Activated CD4-positive, alpha-beta T cell treated with anti-CD3 and anti-CD28 coated beads, Interleukin-2, amount 10 ng/mL, durations not matched to agents 7 days and 5 days (primary cell): ENCODE data around the gene GMPS. TPM values are rescaled to one million over a fixed set of nuclear protein-coding genes. Genes with fewer than 3 reads are reported as not detected.
"Not testable (repeated sequence)": the region's sequence is repeated elsewhere in the genome, so short reads cannot be mapped to it uniquely, and the experiment has no call there.

Experiments used
- CTCF ChIA-PET: fragments of 350-600 bp; sonication (Branson Sonifier 250); formaldehyde crosslinking; loops from one replicate; lab custom pipeline; 2021; ENCODE audit warnings: antibody characterized with exemption; lab: Charles Lee
- POLR2A ChIA-PET: fragments of 350-600 bp; sonication (Branson Sonifier 250); formaldehyde crosslinking; loops from one replicate; lab custom pipeline; 2021; ENCODE audit warnings: antibody characterized with exemption; lab: Charles Lee
- DNase-seq: peaks from one replicate; pipeline ENCODE4 v3.0.0-alpha.2; 2020
- H3K27ac Mint-ChIP-seq: one replicate; pipeline ENCODE4 v1.8.0; 2021; ENCODE audit warnings: mild to moderate bottlenecking, moderate library complexity, mixed read lengths
- H3K27me3 Mint-ChIP-seq: one replicate; pipeline ENCODE4 v1.8.0; 2021; ENCODE audit warnings: mixed read lengths
- H3K36me3 Mint-ChIP-seq: one replicate; pipeline ENCODE4 v1.8.0; 2021; ENCODE audit warnings: low read depth, mixed read lengths
- H3K4me1 Mint-ChIP-seq: one replicate; pipeline ENCODE4 v1.8.0; 2021; ENCODE audit warnings: mixed read lengths
- H3K4me3 Mint-ChIP-seq: one replicate; pipeline ENCODE4 v1.8.0; 2021; ENCODE audit warnings: mild to moderate bottlenecking, moderate library complexity, mixed read lengths
- H3K9me3 Mint-ChIP-seq: one replicate; pipeline ENCODE4 v1.8.0; 2021; ENCODE audit warnings: mixed read lengths
- total RNA-seq, 2 experiments: library from RNA; stranded (reverse); gene quantifications; one replicate each; pipeline ENCODE4 v1.2.3, GENCODE V29; 2021

Gene GMPS
- total RNA-seq, 2 experiments from 2014 or later: 92.1 to 99.2 TPM

DNA sequence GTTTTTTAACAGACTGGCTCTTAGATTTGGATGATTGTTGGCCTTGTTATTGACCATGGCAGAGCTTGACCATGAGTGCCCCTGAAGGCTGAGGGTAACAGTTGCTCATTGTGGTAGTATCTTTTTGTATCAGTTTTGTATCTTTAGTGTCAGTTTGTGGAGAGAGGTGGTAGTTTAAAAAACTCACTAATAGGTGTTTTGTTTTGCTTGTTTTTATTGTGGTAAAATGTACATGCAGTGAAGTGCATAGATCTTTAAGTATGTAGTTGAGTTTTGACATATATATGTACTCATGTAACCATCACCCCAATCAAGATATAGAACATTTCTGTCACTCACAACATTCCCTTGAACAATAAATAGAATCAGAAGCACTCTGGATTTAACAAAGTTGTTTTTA lies 9.8 kb downstream of the GMPS start:
- ChIA-PET CTCF (no interaction called here), POLR2A (no interaction called here)
- Mint-ChIP-seq H3K27me3 (no peaks in the 10 kb centered on the region), H3K27ac (no peak overlapping the region), H3K4me3 (no peak overlapping the region), H3K36me3 (no peaks in the 10 kb centered on the region), H3K9me3 (no peaks in the 10 kb centered on the region), H3K4me1 (peaks cover 27% of the 10 kb centered on the region)
- no peak for DNase-seq

DNA sequence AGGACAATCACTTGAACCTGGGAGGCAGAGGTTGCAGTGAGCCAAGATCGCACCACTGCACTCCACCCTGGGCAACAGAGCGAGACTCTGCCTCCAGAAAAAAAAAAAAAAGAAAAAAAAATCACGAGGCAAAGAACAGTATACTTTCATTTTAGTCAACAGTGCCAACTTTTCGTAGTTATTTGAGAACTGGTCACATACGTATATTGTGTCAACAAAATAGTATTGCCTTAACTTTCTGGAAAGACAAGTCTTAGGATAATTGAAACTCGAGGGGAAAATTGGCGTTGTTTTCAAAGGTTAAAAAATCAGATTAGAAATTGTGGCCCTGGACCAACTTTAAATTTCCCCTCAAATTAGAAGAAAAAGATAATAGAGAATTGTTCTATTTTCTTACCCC lies 13.8 kb downstream of the GMPS start:
- ChIA-PET POLR2A (no interaction called here), CTCF (interaction anchor here (1.0 to 2.3 kb wide), 3 partner anchors 11 to 79 kb away, joined by 3 to 9 read pairs (median 4); partner anchors contain the start of gene C3orf33)
- Mint-ChIP-seq H3K27ac (no peak overlapping the region), H3K27me3 (no peaks in the 10 kb centered on the region), H3K4me3 (no peak overlapping the region), H3K9me3 (no peaks in the 10 kb centered on the region), H3K36me3 (peaks cover 3% of the 10 kb centered on the region), H3K4me1 (peaks cover 29% of the 10 kb centered on the region)
- DNase-seq: no peak

DNA sequence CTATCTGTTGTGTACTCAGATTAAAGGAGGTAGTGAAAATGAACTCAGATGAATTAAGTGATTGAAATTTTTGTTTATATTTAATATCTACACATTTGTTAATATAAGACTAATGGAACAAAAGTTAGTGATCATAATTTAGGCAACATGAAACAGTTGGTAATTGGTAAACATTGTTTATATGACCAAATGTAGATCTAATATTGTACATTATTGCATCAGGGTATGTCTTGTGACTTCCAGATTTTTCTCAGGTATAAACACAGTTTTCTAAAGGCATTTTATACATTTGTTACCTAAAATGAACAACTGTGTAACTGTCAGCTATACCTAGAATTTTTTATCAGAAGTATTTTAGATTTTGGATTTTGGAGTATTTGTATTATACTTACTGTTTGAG lies 14.8 kb downstream of the GMPS start:
- POLR2A ChIA-PET: no interaction called here
- no peak for DNase-seq
- peaks cover 29% of the 10 kb centered on the region for H3K4me1 Mint-ChIP-seq

GRCh38 chr3:155886348-155886747 lies 15.9 kb downstream of the GMPS start:
- H3K27me3 Mint-ChIP-seq, H3K27ac Mint-ChIP-seq, POLR2A ChIA-PET, DNase-seq, H3K9me3 Mint-ChIP-seq, H3K4me3 Mint-ChIP-seq: not testable (repeated sequence)
- peaks cover 30% of the 10 kb centered on the region for H3K4me1 Mint-ChIP-seq
- CTCF ChIA-PET: interaction anchor here (0.6 to 2.3 kb wide), 3 partner anchors 81 to 602 kb away, joined by 3 to 9 read pairs (median 3); partner anchors contain the start of gene C3orf33
- peaks cover 10% of the 10 kb centered on the region for H3K36me3 Mint-ChIP-seq

More for the DNA sequence above, 14.8 kb downstream of the GMPS start:
- no peak overlapping the region for H3K27ac Mint-ChIP-seq
- no peaks in the 10 kb centered on the region for H3K27me3 Mint-ChIP-seq
- CTCF ChIA-PET: interaction anchor here (0.7 to 2.3 kb wide), 3 partner anchors 10 to 80 kb away, joined by 3 to 9 read pairs (median 4); partner anchors contain the start of gene C3orf33
- peaks cover 4% of the 10 kb centered on the region for H3K36me3 Mint-ChIP-seq
- no peaks in the 10 kb centered on the region for H3K9me3 Mint-ChIP-seq
- H3K4me3 Mint-ChIP-seq: no peak overlapping the region

- Mint-ChIP-seq H3K4me1 (peaks cover 27% of the 10 kb centered on the region), H3K36me3 (peaks cover 10% of the 10 kb centered on the region), H3K4me3 (no peak overlapping the region), H3K9me3 (no peaks in the 10 kb centered on the region), H3K27ac (no peak overlapping the region), H3K27me3 (no peaks in the 10 kb centered on the region)
- ChIA-PET POLR2A (no interaction called here), CTCF (interaction anchor here (0.6 to 2.3 kb wide), 4 partner anchors 81 to 602 kb away, joined by 3 to 9 read pairs (median 3); partner anchors contain the start of gene C3orf33)
- DNase-seq: no peak
These were observed 16.5 kb downstream of the GMPS start for GRCh38 chr3:155886915-155887314.

GRCh38 chr3:155889212-155889611 lies 18.8 kb downstream of the GMPS start:
- ChIA-PET CTCF (no interaction called here), POLR2A (no interaction called here)
- peak overlapping the region; percentile 0 for H3K27ac Mint-ChIP-seq
- no peaks in the 10 kb centered on the region for H3K27me3 Mint-ChIP-seq
- peaks cover 19% of the 10 kb centered on the region for H3K36me3 Mint-ChIP-seq
- no peak overlapping the region for H3K4me3 Mint-ChIP-seq
- no peaks in the 10 kb centered on the region for H3K9me3 Mint-ChIP-seq
- peaks cover 28% of the 10 kb centered on the region for H3K4me1 Mint-ChIP-seq
- DNase-seq: no peak

GRCh38 chr3:155889952-155890351 lies 19.5 kb downstream of the GMPS start:
- Mint-ChIP-seq H3K36me3 (peaks cover 24% of the 10 kb centered on the region), H3K4me3 (no peak overlapping the region), H3K27me3 (no peaks in the 10 kb centered on the region), H3K9me3 (no peaks in the 10 kb centered on the region), H3K4me1 (peaks cover 26% of the 10 kb centered on the region), H3K27ac (peak overlapping the region; percentile 11)
- ChIA-PET CTCF (interaction anchor here (0.6 kb wide), 1 partner anchor 21 kb away, joined by 3 read pairs; no protein-coding TSS in a partner anchor), POLR2A (no interaction called here)
- no peak for DNase-seq

GRCh38 chr3:155890671-155891190 lies 20.3 kb downstream of the GMPS start:
- Mint-ChIP-seq H3K4me3 (no peak overlapping the region), H3K9me3 (no peaks in the 10 kb centered on the region), H3K27ac (peak overlapping the region; percentile 36), H3K36me3 (peaks cover 30% of the 10 kb centered on the region), H3K27me3 (no peaks in the 10 kb centered on the region), H3K4me1 (peaks cover 26% of the 10 kb centered on the region)
- ChIA-PET POLR2A (no interaction called here), CTCF (no interaction called here)
- no peak for DNase-seq

GRCh38 chr3:155891321-155891720 lies 20.9 kb downstream of the GMPS start:
- no peak for DNase-seq
- H3K36me3 Mint-ChIP-seq: peaks cover 32% of the 10 kb centered on the region
- no peak overlapping the region for H3K27ac Mint-ChIP-seq
- CTCF ChIA-PET: no interaction called here
- peaks cover 26% of the 10 kb centered on the region for H3K4me1 Mint-ChIP-seq
- no peaks in the 10 kb centered on the region for H3K27me3 Mint-ChIP-seq
- no peaks in the 10 kb centered on the region for H3K9me3 Mint-ChIP-seq
- POLR2A ChIA-PET: no interaction called here
- H3K4me3 Mint-ChIP-seq: no peak overlapping the region

DNA sequence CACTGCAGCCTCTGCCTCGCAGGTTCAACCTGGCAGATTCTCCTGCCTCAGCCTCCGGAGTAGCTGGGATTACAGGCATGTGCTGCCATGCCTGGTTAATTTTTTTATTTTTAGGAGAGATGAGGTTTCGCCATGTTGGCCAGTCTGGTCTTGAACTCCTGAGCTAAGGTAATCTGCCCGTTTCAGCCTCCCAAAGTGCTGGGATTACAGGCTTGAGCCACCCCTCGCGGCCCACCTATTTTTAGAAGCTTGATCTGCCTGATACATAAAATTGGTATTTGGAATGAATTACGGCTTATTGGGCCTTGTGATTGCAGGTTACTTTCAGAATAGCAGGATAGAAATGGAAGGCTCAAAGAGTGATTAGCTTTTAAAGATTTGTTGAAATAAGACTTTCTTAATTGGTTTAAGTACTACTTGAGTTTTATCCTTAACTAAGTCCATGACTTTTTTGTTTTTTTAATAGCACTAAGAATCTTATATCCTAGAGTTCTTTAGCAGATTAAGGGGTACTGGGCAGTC lies 25.0 kb downstream of the GMPS start:
- POLR2A ChIA-PET: no interaction called here
- H3K27ac Mint-ChIP-seq: no peak overlapping the region

GRCh38 chr3:155906900-155907299 lies 36.5 kb downstream of the GMPS start:
- ChIA-PET CTCF (interaction anchor here (1.5 kb wide), 1 partner anchor 13 kb away, joined by 4 read pairs; no protein-coding TSS in a partner anchor), POLR2A (no interaction called here)
- DNase-seq: no peak
- peaks cover 17% of the 10 kb centered on the region for H3K4me1 Mint-ChIP-seq
- peaks cover 8% of the 10 kb centered on the region for H3K9me3 Mint-ChIP-seq
- no peak overlapping the region for H3K4me3 Mint-ChIP-seq
- H3K27me3 Mint-ChIP-seq: no peaks in the 10 kb centered on the region
- peaks cover 57% of the 10 kb centered on the region for H3K36me3 Mint-ChIP-seq
- no peak overlapping the region for H3K27ac Mint-ChIP-seq

More for the DNA sequence above, 25.0 kb downstream of the GMPS start:
- Mint-ChIP-seq H3K9me3 (no peaks in the 10 kb centered on the region), H3K27me3 (no peaks in the 10 kb centered on the region), H3K36me3 (peaks cover 54% of the 10 kb centered on the region), H3K4me1 (peaks cover 8% of the 10 kb centered on the region), H3K4me3 (no peak overlapping the region)
- CTCF ChIA-PET: interaction anchor here (1.0 kb wide), 2 partner anchors 11 to 90 kb away, joined by 3 to 5 read pairs; partner anchors contain the start of gene C3orf33
- no peak for DNase-seq

DNA sequence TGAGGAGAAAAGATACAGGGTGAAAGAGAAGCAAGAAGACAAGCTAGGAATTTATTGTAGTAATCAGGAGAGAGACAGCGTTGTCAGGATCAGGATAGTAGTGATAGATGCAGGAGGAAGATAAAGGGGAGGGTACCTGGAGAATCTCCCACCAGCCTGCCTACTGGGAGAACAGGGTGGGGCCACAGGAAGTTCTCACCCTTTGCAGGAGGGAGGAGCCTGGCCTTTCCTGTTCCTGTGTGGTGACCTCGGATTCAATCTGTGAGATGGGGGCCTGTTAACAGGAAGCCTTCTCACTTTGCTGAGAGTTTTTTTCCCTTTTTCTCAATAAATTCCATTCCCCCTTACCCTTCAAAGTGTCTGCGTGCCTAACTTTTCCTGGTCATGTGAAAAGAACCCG lies 37.6 kb downstream of the GMPS start:
- Mint-ChIP-seq H3K4me3 (peak overlapping the region; percentile 12), H3K27ac (peak overlapping the region; percentile 88), H3K4me1 (peaks cover 18% of the 10 kb centered on the region), H3K36me3 (peaks cover 61% of the 10 kb centered on the region), H3K27me3 (no peaks in the 10 kb centered on the region), H3K9me3 (peaks cover 8% of the 10 kb centered on the region)
- ChIA-PET POLR2A (no interaction called here), CTCF (interaction anchor here (1.1 to 1.5 kb wide), 3 partner anchors 12 to 102 kb away, joined by 3 to 4 read pairs (median 3); partner anchors contain the start of gene C3orf33)
- DNase-seq: peak; percentile 32

- DNase-seq: no peak
- Mint-ChIP-seq H3K9me3 (peaks cover 8% of the 10 kb centered on the region), H3K36me3 (peaks cover 64% of the 10 kb centered on the region), H3K4me1 (peaks cover 18% of the 10 kb centered on the region), H3K27ac (peak overlapping the region; percentile 88), H3K27me3 (no peaks in the 10 kb centered on the region), H3K4me3 (no peak overlapping the region)
- ChIA-PET POLR2A (no interaction called here), CTCF (interaction anchor here (1.1 to 1.5 kb wide), 2 partner anchors 13 to 102 kb away, joined by 3 read pairs; partner anchors contain the start of gene C3orf33)
These were observed 38.2 kb downstream of the GMPS start for GRCh38 chr3:155908605-155909004.
